ENCODE results near the gene TUBAL3. TPM values are rescaled to one million over a fixed set of nuclear protein-coding genes. Genes with fewer than 3 reads are reported as not detected.
"Not testable (repeated sequence)": the region's sequence is repeated elsewhere in the genome, so short reads cannot be mapped to it uniquely, and the experiment has no call there.

The TUBAL3 gene
- total RNA-seq, 1 donor, result not detected

GRCh38 chr10:5416981-5417380 is 12.4 kb upstream of the TUBAL3 start:
- no peak for DNase-seq (ENCODE audit: insufficient read length, low spot score, missing footprints)
- Histone ChIP-seq H2AFZ (ENCODE audit: low read length) (no peak overlapping the region), H3K36me3 (ENCODE audit: insufficient read depth, low read length) (no peaks in the 10 kb centered on the region), H3K4me1 (ENCODE audit: insufficient read depth, low read length) (no peaks in the 10 kb centered on the region), H3K27ac (ENCODE audit: low read depth, low read length) (no peak overlapping the region), H4K20me1 (ENCODE audit: insufficient read depth, low read length) (no peaks in the 10 kb centered on the region), H3K9me3 (ENCODE audit: low read depth, low read length) (no peaks in the 10 kb centered on the region), H3K4me2 (ENCODE audit: insufficient read depth, low read length) (no peak overlapping the region), H3K79me2 (ENCODE audit: insufficient read depth, low read length) (peaks cover 85% of the 10 kb centered on the region), H3K27me3 (ENCODE audit: insufficient read depth, low read length) (no peaks in the 10 kb centered on the region), H3K4me3 (ENCODE audit: insufficient read depth, low read length) (no peak overlapping the region)
- TF ChIP-seq CTCF (IDR thresholded peaks at IDR 0.05; ENCODE audit: extremely low read depth, low read depth, low read length), result no peak

- peak; percentile 88 for DNase-seq (ENCODE audit: insufficient read length, low spot score, missing footprints)
Observed at GRCh38 chr10:5413012-5413938, 8.6 kb upstream of the TUBAL3 start.

GRCh38 chr10:5412277-5412941 is 7.8 kb upstream of the TUBAL3 start, which contains the start of gene NET1:
Gene NET1 (plus strand): TSS chr10:5412557. CDS start chr10:5412693, 136 bp downstream.
- Histone ChIP-seq H3K79me2 (ENCODE audit: insufficient read depth, low read length) (peaks cover 42% of the 10 kb centered on the region), H3K27ac (ENCODE audit: low read depth, low read length) (peak within 1 kb of the TSS; percentile 60), H3K4me2 (ENCODE audit: insufficient read depth, low read length) (peak within 1 kb of the TSS; percentile 86), H3K36me3 (ENCODE audit: insufficient read depth, low read length) (no peaks in the 10 kb centered on the region), H3K4me3 (ENCODE audit: insufficient read depth, low read length) (peak within 1 kb of the TSS; percentile 71), H3K27me3 (ENCODE audit: insufficient read depth, low read length) (peaks cover 11% of the 10 kb centered on the region), H3K4me1 (ENCODE audit: insufficient read depth, low read length) (no peaks in the 10 kb centered on the region), H2AFZ (ENCODE audit: low read length) (peak within 1 kb of the TSS; percentile 91), H3K9me3 (ENCODE audit: low read depth, low read length) (no peaks in the 10 kb centered on the region), H4K20me1 (ENCODE audit: insufficient read depth, low read length) (no peaks in the 10 kb centered on the region)
- TF ChIP-seq CTCF (IDR thresholded peaks at IDR 0.05; ENCODE audit: extremely low read depth, low read depth, low read length), result no peak
- DNase-seq (ENCODE audit: insufficient read length, low spot score, missing footprints), result peak; percentile 98

More at GRCh38 chr10:5413012-5413938, 8.6 kb upstream of the TUBAL3 start:
- H3K4me1 ChIP-seq (ENCODE audit: insufficient read depth, low read length), result no peaks in the 10 kb centered on the region
- H3K27me3 ChIP-seq (ENCODE audit: insufficient read depth, low read length), result peaks cover 6% of the 10 kb centered on the region
- no peaks in the 10 kb centered on the region for H3K9me3 ChIP-seq (ENCODE audit: low read depth, low read length)
- no peak for TF ChIP-seq CTCF (IDR thresholded peaks at IDR 0.05; ENCODE audit: extremely low read depth, low read depth, low read length)
- H2AFZ ChIP-seq (ENCODE audit: low read length), result peak overlapping the region; percentile 91
- peaks cover 49% of the 10 kb centered on the region for H3K79me2 ChIP-seq (ENCODE audit: insufficient read depth, low read length)
- H3K4me2 ChIP-seq (ENCODE audit: insufficient read depth, low read length), result peak overlapping the region; percentile 86
- H3K36me3 ChIP-seq (ENCODE audit: insufficient read depth, low read length), result no peaks in the 10 kb centered on the region
- H3K4me3 ChIP-seq (ENCODE audit: insufficient read depth, low read length), result peak overlapping the region; percentile 71
- H3K27ac ChIP-seq (ENCODE audit: low read depth, low read length), result peak overlapping the region; percentile 49
- no peaks in the 10 kb centered on the region for H4K20me1 ChIP-seq (ENCODE audit: insufficient read depth, low read length)

- Histone ChIP-seq H4K20me1 (ENCODE audit: insufficient read depth, low read length) (no peaks in the 10 kb centered on the region), H3K4me2 (ENCODE audit: insufficient read depth, low read length) (peak overlapping the region; percentile 84), H3K9me3 (ENCODE audit: low read depth, low read length) (no peaks in the 10 kb centered on the region), H3K27ac (ENCODE audit: low read depth, low read length) (peak overlapping the region; percentile 60), H2AFZ (ENCODE audit: low read length) (peak overlapping the region; percentile 87), H3K4me3 (ENCODE audit: insufficient read depth, low read length) (peak overlapping the region; percentile 71), H3K79me2 (ENCODE audit: insufficient read depth, low read length) (peaks cover 37% of the 10 kb centered on the region), H3K4me1 (ENCODE audit: insufficient read depth, low read length) (no peaks in the 10 kb centered on the region), H3K36me3 (ENCODE audit: insufficient read depth, low read length) (no peaks in the 10 kb centered on the region), H3K27me3 (ENCODE audit: insufficient read depth, low read length) (peaks cover 11% of the 10 kb centered on the region)
- DNase-seq (ENCODE audit: insufficient read length, low spot score, missing footprints), result no peak
- TF ChIP-seq CTCF (IDR thresholded peaks at IDR 0.05; ENCODE audit: extremely low read depth, low read depth, low read length), result no peak
Observed at GRCh38 chr10:5411941-5412276, 7.3 kb upstream of the TUBAL3 start.

GRCh38 chr10:5410787-5411186 is 6.2 kb upstream of the TUBAL3 start:
- not testable (repeated sequence) for H3K4me3 ChIP-seq (ENCODE audit: insufficient read depth, low read length); H3K36me3 ChIP-seq (ENCODE audit: insufficient read depth, low read length); H4K20me1 ChIP-seq (ENCODE audit: insufficient read depth, low read length); H2AFZ ChIP-seq (ENCODE audit: low read length); DNase-seq (ENCODE audit: insufficient read length, low spot score, missing footprints); H3K9me3 ChIP-seq (ENCODE audit: low read depth, low read length); H3K27ac ChIP-seq (ENCODE audit: low read depth, low read length); H3K4me1 ChIP-seq (ENCODE audit: insufficient read depth, low read length); H3K4me2 ChIP-seq (ENCODE audit: insufficient read depth, low read length)
- H3K79me2 ChIP-seq (ENCODE audit: insufficient read depth, low read length), result peaks cover 25% of the 10 kb centered on the region
- peaks cover 11% of the 10 kb centered on the region for H3K27me3 ChIP-seq (ENCODE audit: insufficient read depth, low read length)
